Activated T-cell treated with anti-CD3 and anti-CD28 coated beads, Interleukin-2, amount 50 U/mL, for 48 hours (primary cell): ENCODE results near the gene SLC38A3.
"Not testable (repeated sequence)": the region's sequence is repeated elsewhere in the genome, so short reads cannot be mapped to it uniquely, and the experiment has no call there.

Source experiments
- DNase-seq, 2 experiments: peaks; one replicate each; pipeline ENCODE4 v3.0.0-alpha.2; 2020

Gene SLC38A3

GRCh38 chr3:50256978-50257890 lies 52.2 kb downstream of the SLC38A3 start:
- peak; percentile 71 to 72 for DNase-seq

GRCh38 chr3:50258029-50258680 lies 53.1 kb downstream of the SLC38A3 start:
- DNase-seq = no peak

GRCh38 chr3:50258979-50259378 lies 53.9 kb downstream of the SLC38A3 start:
- DNase-seq = no peak

GRCh38 chr3:50259432-50260026 lies 54.5 kb downstream of the SLC38A3 start:
- DNase-seq = no peak

DNA sequence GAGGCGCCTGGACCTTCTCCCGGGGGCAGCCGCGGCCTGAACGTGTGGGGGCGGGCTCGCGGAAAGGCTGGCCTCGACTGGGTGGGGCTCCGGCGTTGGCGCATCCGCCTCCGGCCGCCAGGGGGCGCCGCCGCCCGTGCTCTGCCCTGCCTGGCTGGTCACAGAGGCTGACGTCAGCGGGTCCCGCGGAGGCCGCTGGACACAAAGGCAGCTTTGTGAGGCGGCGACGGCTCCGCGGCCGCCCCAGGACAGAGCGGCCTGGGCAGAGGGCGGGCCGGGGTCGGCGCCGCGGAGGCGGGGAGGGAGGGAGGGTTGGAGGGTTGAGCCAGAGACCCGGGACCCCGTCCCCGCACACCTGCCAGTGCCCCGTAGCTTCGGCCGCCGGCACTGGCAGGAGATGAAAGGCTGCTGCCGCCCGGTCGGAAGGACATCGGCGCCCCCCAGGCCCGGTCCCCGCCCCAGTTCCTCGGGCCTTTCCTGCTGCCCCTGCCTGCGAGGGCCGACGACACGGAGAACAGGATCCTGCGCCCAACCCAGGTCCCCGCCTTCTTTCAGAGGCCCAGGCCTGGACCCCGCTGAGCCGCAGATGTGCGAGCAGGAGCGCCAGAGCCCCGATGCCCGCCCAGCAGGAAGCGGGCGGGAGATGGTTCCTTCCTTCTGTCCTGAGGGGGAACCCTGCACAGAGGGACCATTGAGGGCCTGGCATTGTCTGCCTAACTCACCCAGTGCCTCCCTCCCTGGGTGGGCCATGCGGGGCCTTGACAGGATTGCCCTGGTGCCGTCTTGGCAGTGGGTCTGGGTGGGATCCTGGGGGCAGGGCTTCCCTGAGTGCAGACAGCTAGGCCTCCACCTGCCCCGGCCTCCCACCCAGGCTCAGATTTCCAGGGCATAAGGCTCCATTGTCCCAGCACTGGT lies 55.2 kb downstream of the SLC38A3 start:
- peak; percentile 91 to 95 for DNase-seq

GRCh38 chr3:50260942-50261441 lies 55.9 kb downstream of the SLC38A3 start:
- no peak for DNase-seq

DNA sequence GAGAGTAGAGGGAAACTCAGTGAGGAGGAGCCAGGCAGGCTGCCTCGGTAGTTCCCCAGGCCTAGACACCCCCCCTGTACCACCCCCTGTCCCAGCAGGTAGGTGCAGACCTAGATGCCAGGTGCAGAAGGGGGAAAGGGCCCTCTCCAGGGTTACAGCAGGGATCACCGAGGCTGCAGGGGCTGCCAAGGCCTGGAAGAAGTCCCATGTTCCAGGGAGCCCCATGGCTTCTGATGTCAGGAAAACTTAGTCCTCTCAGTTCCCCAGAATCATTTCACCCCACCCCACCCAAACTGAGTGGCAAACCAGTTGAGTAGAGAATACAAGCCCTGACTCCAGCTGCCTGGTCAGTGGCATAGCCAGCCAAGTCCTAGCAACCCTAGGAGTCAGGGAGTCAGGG lies 56.4 kb downstream of the SLC38A3 start:
- DNase-seq = no peak

DNA sequence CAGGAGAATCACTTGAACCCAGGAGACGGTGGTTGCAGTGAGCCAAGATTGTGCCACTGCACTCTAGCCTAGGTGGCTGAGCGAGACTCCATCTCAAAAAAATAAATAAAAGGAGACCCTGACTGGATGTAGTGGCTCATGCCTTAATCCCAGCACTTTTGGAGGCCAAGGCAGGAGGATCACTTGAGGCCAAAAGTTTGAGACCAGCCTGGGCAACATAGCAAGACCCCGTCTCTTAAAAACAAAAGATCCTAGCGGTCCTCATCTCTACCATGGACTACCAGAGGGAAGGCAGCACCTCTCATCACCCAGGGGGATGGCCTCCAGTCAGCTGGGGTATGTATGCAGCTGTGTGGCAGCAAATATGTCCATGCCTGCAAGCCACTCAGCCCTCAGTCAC lies 57.1 kb downstream of the SLC38A3 start:
- DNase-seq = not testable (repeated sequence)

DNA sequence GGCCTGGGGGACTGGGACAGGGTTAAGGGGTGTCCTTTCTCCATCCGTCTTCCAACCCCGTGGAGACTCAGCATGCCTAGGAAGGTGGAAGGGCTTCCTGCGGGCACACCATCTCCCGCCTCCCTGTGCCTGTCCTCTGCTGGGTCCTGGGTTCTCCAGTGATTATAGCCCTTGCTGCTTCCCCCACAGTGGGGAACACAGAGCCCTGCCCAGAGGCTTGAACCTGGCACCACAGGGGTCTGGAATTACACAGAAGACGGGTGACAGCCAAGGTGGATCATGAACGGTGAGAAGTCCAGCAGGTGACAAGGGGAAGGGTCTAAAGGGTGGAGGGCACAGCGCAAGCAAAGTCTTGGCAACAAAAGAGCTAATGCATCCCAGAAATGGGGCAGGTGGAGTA lies 57.7 kb downstream of the SLC38A3 start:
- no peak for DNase-seq

DNA sequence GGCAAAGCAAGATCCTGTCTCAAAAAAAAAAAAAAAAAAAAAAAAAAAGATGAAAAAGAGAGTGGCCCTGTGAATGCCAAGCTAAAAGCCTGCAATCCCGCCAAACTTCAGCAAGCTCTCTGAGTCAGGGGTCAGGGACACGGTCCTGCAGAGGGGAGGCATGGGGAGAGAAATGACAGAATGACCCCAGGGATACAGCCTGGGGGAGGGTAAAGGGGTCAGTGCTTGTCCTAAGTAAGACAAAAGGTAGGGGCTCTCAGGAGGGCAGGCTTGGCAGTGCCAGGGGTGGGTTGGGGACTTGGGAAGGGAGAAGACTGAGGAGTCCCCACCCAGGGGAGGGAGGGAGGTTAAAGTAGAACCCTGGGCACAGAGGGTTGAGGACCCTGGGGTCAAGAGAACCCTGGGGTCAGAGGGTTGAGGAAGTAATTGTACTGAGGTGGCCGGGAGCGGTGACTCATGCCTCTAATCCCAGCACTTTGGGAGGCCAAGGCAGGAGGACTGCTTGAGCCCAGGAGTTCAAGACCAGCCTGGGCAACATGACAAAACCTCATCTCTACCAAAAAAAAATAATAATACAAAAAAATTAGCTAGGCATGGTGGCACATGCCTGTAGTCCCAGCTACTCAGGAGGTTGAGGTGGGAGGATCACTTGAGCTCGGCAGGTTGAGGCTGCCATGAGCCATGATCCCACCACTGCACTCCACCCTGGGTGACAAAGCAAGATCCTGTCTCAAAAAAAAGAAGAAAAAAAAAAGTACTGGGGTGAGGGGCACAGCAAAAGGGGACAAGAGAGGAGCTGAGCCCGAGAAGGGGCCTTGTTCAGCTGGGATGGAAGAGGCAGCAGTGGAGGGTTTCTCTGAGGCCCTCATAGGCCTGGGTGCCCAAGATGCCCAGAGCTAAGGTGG lies 58.7 kb downstream of the SLC38A3 start:
- no peak for DNase-seq

GRCh38 chr3:50264383-50264963 lies 59.4 kb downstream of the SLC38A3 start:
- no peak for DNase-seq

- no peak for DNase-seq
Measured at GRCh38 chr3:50264964-50265485, 60.0 kb downstream of the SLC38A3 start.

DNA sequence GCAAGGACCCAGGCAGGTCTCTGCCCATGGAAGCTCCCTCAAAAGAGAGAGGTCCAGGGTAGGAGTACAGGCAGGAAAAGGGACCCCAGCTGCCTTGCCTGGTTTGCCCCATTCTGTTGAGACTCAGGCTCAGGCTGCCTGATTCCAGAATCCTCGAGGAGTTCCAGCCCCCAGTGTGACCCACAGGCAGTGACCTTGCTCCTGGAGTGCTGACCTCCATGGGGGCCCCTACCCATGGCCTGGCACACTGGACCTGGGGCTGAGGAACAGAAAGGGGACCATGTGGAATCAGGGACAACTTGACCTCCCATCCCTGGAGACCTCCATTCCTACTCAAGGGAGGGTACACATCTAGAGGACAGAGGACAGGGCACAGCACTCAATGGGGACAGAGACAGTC lies 60.5 kb downstream of the SLC38A3 start:
- DNase-seq = no peak

DNA sequence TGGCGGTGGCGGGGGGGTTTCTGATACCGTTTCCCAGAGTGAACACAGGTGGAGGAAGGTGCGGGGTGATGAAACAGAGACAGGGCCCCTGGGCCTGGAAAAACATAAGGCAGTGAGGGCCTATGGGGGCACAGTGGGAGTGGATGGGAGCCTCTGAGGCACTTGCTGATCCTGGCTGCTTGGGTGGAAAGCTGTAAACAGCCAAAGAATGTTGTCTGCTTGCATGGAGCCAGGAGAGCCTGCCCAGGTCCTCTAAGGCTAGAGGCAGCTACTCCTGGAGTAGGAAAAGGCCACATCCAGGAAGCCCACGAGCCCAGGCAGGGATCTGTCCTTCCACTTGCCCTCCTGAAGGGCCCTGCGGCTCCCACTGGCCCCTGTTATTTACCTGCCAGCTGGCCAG lies 60.9 kb downstream of the SLC38A3 start:
- DNase-seq = no peak

DNA sequence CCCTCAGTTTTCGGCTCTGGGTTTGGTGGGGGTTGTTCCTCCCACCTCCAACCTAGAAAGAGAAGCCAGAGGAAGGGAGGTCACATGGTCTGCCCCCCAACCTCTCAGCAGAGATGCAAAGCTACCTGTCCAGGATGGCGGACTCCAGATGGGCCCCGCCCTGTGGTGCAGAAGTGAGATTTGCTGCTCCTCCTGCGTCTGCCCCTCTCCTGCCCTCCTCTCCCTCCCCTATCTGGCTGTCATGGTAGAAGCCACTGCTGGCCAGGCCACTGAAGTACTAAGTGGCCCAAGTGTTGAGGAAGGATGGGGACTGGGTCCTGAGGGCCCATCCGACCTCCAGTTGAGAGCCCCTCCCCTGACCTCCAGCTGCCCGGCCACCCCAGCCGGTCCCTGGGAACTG lies 61.8 kb downstream of the SLC38A3 start:
- no peak for DNase-seq

DNA sequence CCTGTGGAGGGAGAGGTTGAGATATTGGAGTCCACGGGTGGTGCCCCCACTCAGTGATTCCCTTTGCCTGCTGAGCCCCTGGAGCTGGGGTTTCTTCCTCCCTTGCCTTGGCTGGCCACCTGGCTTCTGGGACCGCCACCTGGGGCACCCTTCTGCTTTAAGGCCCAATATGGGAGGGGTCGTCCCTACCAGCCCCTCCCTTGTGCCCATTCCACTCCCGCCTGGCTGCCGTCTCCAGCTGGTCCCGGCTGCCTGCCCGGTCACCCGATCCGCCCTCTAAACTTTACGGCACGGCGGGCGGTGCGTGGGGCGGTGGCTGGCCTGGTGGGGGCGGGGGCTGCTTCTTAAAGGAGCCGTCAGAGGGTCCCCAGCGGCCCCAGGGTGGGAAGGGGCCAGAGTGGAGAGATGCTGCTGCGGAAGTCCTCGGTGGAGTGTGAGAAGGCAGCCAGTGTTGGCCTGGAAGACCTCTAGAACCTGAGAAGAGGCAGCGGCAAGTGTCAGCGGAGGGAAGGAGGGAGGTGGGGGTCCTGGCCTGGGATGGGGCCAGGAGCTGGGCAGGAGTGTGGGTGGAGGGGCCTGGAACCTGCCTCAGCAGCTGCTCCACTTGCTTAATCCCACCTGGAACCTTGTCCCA lies 62.3 kb downstream of the SLC38A3 start:
- DNase-seq = no peak

GRCh38 chr3:50268276-50268675 lies 63.2 kb downstream of the SLC38A3 start:
- no peak for DNase-seq

- DNase-seq = no peak
Measured at GRCh38 chr3:50268703-50269451, 63.8 kb downstream of the SLC38A3 start, which contains the start of gene SEMA3B. SEMA3B (plus strand) TSS chr3:50269147; CDS start chr3:50269241, 94 bp downstream.

DNA sequence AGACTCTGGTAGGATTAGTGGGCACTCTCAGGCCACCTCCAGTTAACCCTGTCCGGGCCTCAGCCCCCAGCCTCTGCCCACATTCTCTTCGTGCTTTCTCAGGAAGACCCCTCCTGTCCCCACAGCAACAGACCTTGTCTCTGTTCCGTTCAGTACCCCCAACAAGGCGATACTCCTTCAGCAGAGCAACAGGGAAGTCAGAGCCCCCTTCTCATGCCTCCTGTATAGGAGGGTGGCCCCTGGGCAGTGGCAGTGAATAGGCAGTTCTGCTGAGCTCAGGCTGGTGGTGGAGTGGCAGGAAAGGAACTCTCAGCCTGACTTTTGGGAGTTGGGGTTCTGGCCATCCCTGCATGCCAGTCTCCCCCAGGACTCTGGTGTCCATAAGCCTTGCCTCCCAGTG lies 64.4 kb downstream of the SLC38A3 start:
- no peak for DNase-seq
